ENCODE measurements around the gene PCBP3.

The PCBP3 gene

DNA sequence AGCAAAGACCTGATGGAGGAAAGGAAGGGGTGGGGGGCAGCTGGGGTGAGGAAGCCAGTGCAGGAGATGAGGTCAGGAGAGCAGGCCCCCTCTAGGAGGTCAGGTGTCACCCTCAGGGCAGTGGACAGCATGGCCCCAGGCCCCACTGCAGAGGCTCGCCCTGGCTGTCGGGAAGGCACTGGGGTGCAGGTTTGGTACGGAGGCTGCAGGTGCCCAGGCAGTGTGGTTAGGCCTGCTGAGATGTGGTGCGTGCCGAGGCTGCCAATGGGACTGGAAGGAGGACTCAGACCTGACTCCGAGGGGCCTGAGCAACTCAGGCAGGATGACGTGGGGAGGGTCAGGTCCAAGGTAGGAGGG, 82.3 kb downstream of the PCBP3 start:
- H3K4me3 ChIP-seq (ENCODE audit: low read depth, low read length) = no peak overlapping the region
- DNase-seq (ENCODE audit: low read depth) = no peak
- TF ChIP-seq, protein P1, sequence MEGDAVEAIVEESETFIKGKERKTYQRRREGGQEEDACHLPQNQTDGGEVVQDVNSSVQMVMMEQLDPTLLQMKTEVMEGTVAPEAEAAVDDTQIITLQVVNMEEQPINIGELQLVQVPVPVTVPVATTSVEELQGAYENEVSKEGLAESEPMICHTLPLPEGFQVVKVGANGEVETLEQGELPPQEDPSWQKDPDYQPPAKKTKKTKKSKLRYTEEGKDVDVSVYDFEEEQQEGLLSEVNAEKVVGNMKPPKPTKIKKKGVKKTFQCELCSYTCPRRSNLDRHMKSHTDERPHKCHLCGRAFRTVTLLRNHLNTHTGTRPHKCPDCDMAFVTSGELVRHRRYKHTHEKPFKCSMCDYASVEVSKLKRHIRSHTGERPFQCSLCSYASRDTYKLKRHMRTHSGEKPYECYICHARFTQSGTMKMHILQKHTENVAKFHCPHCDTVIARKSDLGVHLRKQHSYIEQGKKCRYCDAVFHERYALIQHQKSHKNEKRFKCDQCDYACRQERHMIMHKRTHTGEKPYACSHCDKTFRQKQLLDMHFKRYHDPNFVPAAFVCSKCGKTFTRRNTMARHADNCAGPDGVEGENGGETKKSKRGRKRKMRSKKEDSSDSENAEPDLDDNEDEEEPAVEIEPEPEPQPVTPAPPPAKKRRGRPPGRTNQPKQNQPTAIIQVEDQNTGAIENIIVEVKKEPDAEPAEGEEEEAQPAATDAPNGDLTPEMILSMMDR (IDR thresholded peaks at IDR 0.05; ENCODE audit: low read depth, low read length) = no peak
- no peak for TF ChIP-seq MYC (IDR thresholded peaks at IDR 0.05; ENCODE audit: low read depth, low read length)
- no peak for TF ChIP-seq POLR2A (IDR thresholded peaks at IDR 0.05; ENCODE audit: extremely low read depth, insufficient read length)
- TF ChIP-seq, protein P2, sequence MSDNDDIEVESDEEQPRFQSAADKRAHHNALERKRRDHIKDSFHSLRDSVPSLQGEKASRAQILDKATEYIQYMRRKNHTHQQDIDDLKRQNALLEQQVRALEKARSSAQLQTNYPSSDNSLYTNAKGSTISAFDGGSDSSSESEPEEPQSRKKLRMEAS (IDR thresholded peaks at IDR 0.05; ENCODE audit: low read depth, low read length) = no peak

DNA sequence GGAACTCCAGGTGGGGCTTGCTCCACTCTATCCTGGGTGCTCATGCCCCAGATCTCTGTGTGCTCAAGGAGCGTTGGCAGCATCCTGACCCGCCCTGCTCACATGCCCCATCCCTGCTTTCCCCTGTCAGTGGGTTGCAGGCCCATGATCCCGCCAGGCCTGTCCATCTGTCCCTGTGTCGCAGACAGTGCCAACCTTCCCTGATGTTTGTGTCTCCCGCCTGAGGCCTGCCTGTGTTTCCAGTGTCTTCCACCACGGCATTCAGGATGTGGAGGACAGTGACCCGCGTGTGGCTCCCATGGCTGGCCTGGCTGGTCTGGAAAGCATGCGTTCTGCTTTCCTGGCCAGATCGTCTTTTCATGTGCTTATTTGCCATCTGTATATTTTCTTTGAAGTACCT, 82.9 kb downstream of the PCBP3 start:
- H3K4me3 ChIP-seq (ENCODE audit: low read depth, low read length) = no peak overlapping the region
- TF ChIP-seq, protein P2 (IDR thresholded peaks at IDR 0.05; ENCODE audit: low read depth, low read length) = no peak
- TF ChIP-seq MYC (IDR thresholded peaks at IDR 0.05; ENCODE audit: low read depth, low read length) = no peak
- TF ChIP-seq, protein P1 (IDR thresholded peaks at IDR 0.05; ENCODE audit: low read depth, low read length) = no peak
- no peak for TF ChIP-seq POLR2A (IDR thresholded peaks at IDR 0.05; ENCODE audit: extremely low read depth, insufficient read length)
- no peak for DNase-seq (ENCODE audit: low read depth)

DNA sequence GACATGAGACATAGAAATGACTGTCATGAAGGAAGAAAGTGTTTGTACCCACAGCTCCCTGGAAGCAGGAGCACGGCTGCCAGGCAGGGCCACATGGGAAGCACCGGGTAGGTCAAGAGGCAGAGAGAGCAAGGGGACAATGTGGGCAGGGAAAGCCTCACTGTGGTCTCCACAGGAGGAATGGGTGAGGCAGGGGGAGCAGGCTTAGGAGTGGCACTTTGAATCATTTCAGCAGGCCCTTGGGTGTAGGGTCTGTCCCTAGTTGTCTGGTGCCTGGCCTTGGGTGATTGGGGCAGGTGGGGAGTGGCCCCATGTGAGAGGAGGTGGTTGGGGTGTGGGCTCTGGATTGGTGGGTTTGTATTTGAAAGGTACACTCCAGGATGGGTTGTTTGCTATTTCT, 83.9 kb downstream of the PCBP3 start:
- TF ChIP-seq, protein P2 (IDR thresholded peaks at IDR 0.05; ENCODE audit: low read depth, low read length) = no peak
- no peak for TF ChIP-seq POLR2A (IDR thresholded peaks at IDR 0.05; ENCODE audit: extremely low read depth, insufficient read length)
- TF ChIP-seq MYC (IDR thresholded peaks at IDR 0.05; ENCODE audit: low read depth, low read length) = no peak
- TF ChIP-seq, protein P1 (IDR thresholded peaks at IDR 0.05; ENCODE audit: low read depth, low read length) = no peak
- no peak for DNase-seq (ENCODE audit: low read depth)
- no peak overlapping the region for H3K4me3 ChIP-seq (ENCODE audit: low read depth, low read length)

DNA sequence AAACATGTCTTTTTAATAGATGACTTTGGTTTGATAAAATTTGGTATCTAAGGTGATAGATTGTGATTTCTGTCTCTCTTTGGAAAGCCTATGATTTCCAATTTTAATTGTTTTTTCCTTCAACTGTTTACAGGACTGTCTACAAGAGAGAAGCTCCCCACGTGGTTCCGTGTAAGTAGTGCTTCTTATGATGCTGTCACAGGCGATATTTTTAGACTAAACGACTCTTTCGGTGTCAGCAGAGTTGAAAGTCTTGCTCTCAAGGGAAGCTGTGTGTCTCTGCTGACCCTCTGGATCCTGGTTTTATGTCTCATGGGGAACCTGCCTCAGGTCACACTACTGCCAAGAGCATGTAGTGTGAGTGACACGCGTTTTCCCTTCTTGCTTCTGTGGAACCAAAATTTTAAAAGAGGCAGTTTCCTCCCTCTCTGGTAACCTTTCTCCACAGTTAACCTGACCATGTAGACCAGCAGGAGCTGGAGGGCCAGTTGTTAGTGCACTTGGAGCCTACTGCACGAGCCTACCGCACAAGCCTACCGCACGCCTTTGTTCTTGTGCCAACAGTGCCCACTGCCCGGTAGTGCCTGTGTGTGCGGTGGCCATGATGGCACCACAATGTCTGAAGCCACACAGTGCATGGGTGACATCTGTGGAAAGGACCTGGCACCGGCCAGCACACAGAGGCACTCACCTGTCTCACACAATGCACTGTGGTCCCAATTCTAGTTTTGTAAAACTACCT, 91.9 kb downstream of the PCBP3 start:
- TF ChIP-seq POLR2A (IDR thresholded peaks at IDR 0.05; ENCODE audit: extremely low read depth, insufficient read length) (no peak), MYC (IDR thresholded peaks at IDR 0.05; ENCODE audit: low read depth, low read length) (no peak)
- TF ChIP-seq, protein P2 (IDR thresholded peaks at IDR 0.05; ENCODE audit: low read depth, low read length) = no peak
- no peak overlapping the region for H3K4me3 ChIP-seq (ENCODE audit: low read depth, low read length)
- DNase-seq (ENCODE audit: low read depth) = no peak

DNA sequence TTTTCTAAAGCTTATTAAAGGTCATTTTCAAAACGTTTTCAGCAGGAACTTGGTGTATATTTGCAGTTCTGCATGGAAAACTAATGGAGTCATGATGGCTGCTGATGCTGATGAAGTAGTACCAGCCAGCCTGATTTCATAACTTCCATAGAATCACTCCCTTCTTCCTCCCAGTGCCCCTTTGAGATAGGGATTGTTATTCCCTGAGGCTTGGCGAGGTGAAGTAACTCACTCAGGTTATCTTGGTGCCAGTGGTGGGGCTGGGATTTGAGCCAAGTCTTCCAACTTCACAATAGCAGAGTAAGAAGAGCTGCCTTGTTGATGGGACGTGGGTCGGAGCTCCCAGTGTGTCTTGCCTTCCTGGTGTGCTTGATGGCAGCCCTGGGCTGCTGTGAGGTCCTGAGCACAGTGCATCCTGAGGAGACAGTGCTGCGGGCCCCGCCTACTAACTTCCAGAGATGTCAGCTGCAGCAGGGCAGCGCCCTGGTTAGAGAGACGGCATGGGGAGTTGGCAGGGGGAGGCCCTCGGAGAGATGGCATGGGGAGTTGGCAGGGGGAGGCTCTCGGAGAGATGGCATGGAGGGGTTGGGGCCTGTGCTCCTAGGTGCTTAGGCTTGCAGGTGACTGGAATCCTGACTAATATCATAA, 92.6 kb downstream of the PCBP3 start:
- H3K4me3 ChIP-seq (ENCODE audit: low read depth, low read length) = no peak overlapping the region
- no peak for TF ChIP-seq MYC (IDR thresholded peaks at IDR 0.05; ENCODE audit: low read depth, low read length)
- TF ChIP-seq, protein P1 (IDR thresholded peaks at IDR 0.05; ENCODE audit: low read depth, low read length) = no peak
- TF ChIP-seq, protein P2 (IDR thresholded peaks at IDR 0.05; ENCODE audit: low read depth, low read length) = no peak
- TF ChIP-seq POLR2A (IDR thresholded peaks at IDR 0.05; ENCODE audit: extremely low read depth, insufficient read length) = no peak
- DNase-seq (ENCODE audit: low read depth) = no peak
